WTC11 (cell line): ENCODE data around the gene KRT37. TPM values are rescaled to one million over a fixed set of nuclear protein-coding genes. Genes with fewer than 3 reads are reported as not detected.

Experiments used
- ATAC-seq: fragments of 200-7000 bp; cut with Tn5 transposase; 2 replicates; pipeline ENCODE4 v1.10.0; 2021; ENCODE audit warnings: mild to moderate bottlenecking, moderate library complexity
- CTCF ChIA-PET: fragments of 300-600 bp; sonication (Branson Sonifier 250); formaldehyde crosslinking; loops from one replicate; lab custom pipeline; 2021; ENCODE audit warnings: antibody characterized with exemption; lab: Charles Lee
- POLR2A ChIA-PET: fragments of 350-600 bp; sonication (Branson Sonifier 250); formaldehyde crosslinking; loops from one replicate; lab custom pipeline; 2021; ENCODE audit warnings: antibody characterized with exemption; lab: Charles Lee
- DNase-seq: peaks from one replicate; pipeline ENCODE4 v3.0.0; 2021; ENCODE audit warnings: low spot score
- H3K27ac Mint-ChIP-seq: 2 replicates; pipeline ENCODE4 v1.8.0; 2021; ENCODE audit warnings: mixed read lengths
- H3K27me3 Mint-ChIP-seq: 2 replicates; pipeline ENCODE4 v1.8.0; 2021; ENCODE audit warnings: low read depth, mild to moderate bottlenecking, moderate library complexity, mixed read lengths
- H3K36me3 Mint-ChIP-seq: 2 replicates; pipeline ENCODE4 v1.8.0; 2021; ENCODE audit warnings: mixed read lengths
- H3K4me1 Mint-ChIP-seq: 2 replicates; pipeline ENCODE4 v1.8.0; 2022; ENCODE audit warnings: mixed read lengths
- H3K4me3 Mint-ChIP-seq: 2 replicates; pipeline ENCODE4 v1.8.0; 2021; ENCODE audit warnings: mild to moderate bottlenecking, moderate library complexity, mixed read lengths
- H3K9me3 Mint-ChIP-seq: 2 replicates; pipeline ENCODE4 v1.8.0; 2021; ENCODE audit warnings: mixed read lengths
- CDX4 ChIP-seq: fragments of 250-450 bp; sonication (Bioruptor Pico); IDR thresholded peaks from 2 replicates; pipeline ENCODE4 v1.9.0; 2021; ENCODE audit warnings: moderate library complexity, mild to moderate bottlenecking, inconsistent platforms, borderline replicate concordance
- CREB1 ChIP-seq: sonication (generic); formaldehyde crosslinking; IDR thresholded peaks from 2 replicates; pipeline ENCODE4 v1.8.0; 2023; ENCODE audit warnings: mild to moderate bottlenecking, missing genetic modification reagents
- CREM ChIP-seq: sonication (generic); formaldehyde crosslinking; IDR thresholded peaks from 2 replicates; pipeline ENCODE4 v1.8.1; 2022; ENCODE audit warnings: mild to moderate bottlenecking, missing genetic modification reagents, moderate library complexity
- E2F1 ChIP-seq: sonication (generic); formaldehyde crosslinking; IDR thresholded peaks from 2 replicates; pipeline ENCODE4 v1.8.0; 2022; ENCODE audit warnings: mild to moderate bottlenecking, missing genetic modification reagents
- ERG ChIP-seq: fragments of 250-450 bp; sonication (Bioruptor Pico); IDR thresholded peaks from 2 replicates; pipeline ENCODE4 v1.8.0; 2021; ENCODE audit warnings: mild to moderate bottlenecking
- FOXK1 ChIP-seq: sonication (generic); formaldehyde crosslinking; IDR thresholded peaks from 2 replicates; pipeline ENCODE4 v1.8.0; 2022; ENCODE audit warnings: mild to moderate bottlenecking, moderate library complexity, missing genetic modification reagents
- IRF2 ChIP-seq: sonication (generic); formaldehyde crosslinking; IDR thresholded peaks from 2 replicates; pipeline ENCODE4 v1.8.0; 2022; ENCODE audit warnings: low read depth, missing genetic modification reagents, borderline replicate concordance
- JUN ChIP-seq: sonication (generic); formaldehyde crosslinking; IDR thresholded peaks from 2 replicates; pipeline ENCODE4 v1.8.0; 2023; ENCODE audit warnings: mild to moderate bottlenecking, missing genetic modification reagents
- KAT7 ChIP-seq: sonication (generic); formaldehyde crosslinking; IDR thresholded peaks from 2 replicates; pipeline ENCODE4 v1.8.1; 2023; ENCODE audit warnings: missing genetic modification reagents, mild to moderate bottlenecking, borderline replicate concordance
- NFATC4 ChIP-seq: fragments of 250-450 bp; sonication (Bioruptor Pico); IDR thresholded peaks from 2 replicates; pipeline ENCODE4 v1.9.0; 2021; ENCODE audit warnings: mild to moderate bottlenecking
- NFYB ChIP-seq: sonication (generic); formaldehyde crosslinking; conservative IDR thresholded peaks from 2 replicates; pipeline ENCODE4 v1.8.0; 2022; ENCODE audit warnings: low read depth, missing genetic modification reagents
- OVOL2 ChIP-seq: fragments of 250-450 bp; sonication (Bioruptor Pico); IDR thresholded peaks from 2 replicates; pipeline ENCODE4 v1.9.0; 2021; ENCODE audit warnings: mild to moderate bottlenecking, borderline replicate concordance
- PRDM15 ChIP-seq: sonication (generic); formaldehyde crosslinking; IDR thresholded peaks from 2 replicates; pipeline ENCODE4 v1.8.0; 2022; ENCODE audit warnings: missing genetic modification reagents
- PREB ChIP-seq: sonication (generic); formaldehyde crosslinking; IDR thresholded peaks from 2 replicates; pipeline ENCODE4 v1.8.1; 2022; ENCODE audit warnings: mild to moderate bottlenecking, missing genetic modification reagents, moderate library complexity, borderline replicate concordance
- SP1 ChIP-seq: sonication (generic); formaldehyde crosslinking; conservative IDR thresholded peaks from 2 replicates; pipeline ENCODE4 v1.8.1; 2022; ENCODE audit warnings: missing genetic modification reagents
- TP53 ChIP-seq: sonication (generic); formaldehyde crosslinking; IDR thresholded peaks from 2 replicates; pipeline ENCODE4 v1.8.1; 2023; ENCODE audit warnings: mild to moderate bottlenecking, missing genetic modification reagents
- ZBTB21 ChIP-seq: sonication (generic); formaldehyde crosslinking; IDR thresholded peaks from 2 replicates; pipeline ENCODE4 v1.8.1; 2023; ENCODE audit warnings: mild to moderate bottlenecking, missing genetic modification reagents, borderline replicate concordance
- ZNF121 ChIP-seq: sonication (generic); formaldehyde crosslinking; IDR thresholded peaks from 2 replicates; pipeline ENCODE4 v1.8.0; 2023; ENCODE audit warnings: missing genetic modification reagents
- ZNF219 ChIP-seq: sonication (generic); formaldehyde crosslinking; IDR thresholded peaks from 2 replicates; pipeline ENCODE4 v1.8.0; 2023; ENCODE audit warnings: missing genetic modification reagents, mild to moderate bottlenecking, borderline replicate concordance
- ZNF263 ChIP-seq: sonication (generic); formaldehyde crosslinking; IDR thresholded peaks from 2 replicates; pipeline ENCODE4 v1.8.1; 2022; ENCODE audit warnings: low read depth, mild to moderate bottlenecking, moderate library complexity, missing genetic modification reagents
- ZSCAN18 ChIP-seq: fragments of 250-450 bp; sonication (Bioruptor Pico); IDR thresholded peaks from 2 replicates; pipeline ENCODE4 v2.1.2; 2022; ENCODE audit warnings: mild to moderate bottlenecking, moderate library complexity
- total RNA-seq: library from RNA; stranded (reverse); gene quantifications from 3 replicates; pipeline ENCODE4 v1.2.3, GENCODE V29; 2021
- TF ChIP-seq, protein P1 (sequence below): sonication (generic); formaldehyde crosslinking; IDR thresholded peaks from 2 replicates; pipeline ENCODE4 v1.8.1; 2023; ENCODE audit warnings: mild to moderate bottlenecking, missing genetic modification reagents
- TF ChIP-seq, protein P2 (sequence below): sonication (generic); formaldehyde crosslinking; conservative IDR thresholded peaks from 2 replicates; pipeline ENCODE4 v1.8.1; 2022; ENCODE audit warnings: mild to moderate bottlenecking, missing genetic modification reagents
- TF ChIP-seq, protein P3 (sequence below): sonication (generic); formaldehyde crosslinking; IDR thresholded peaks from 2 replicates; pipeline ENCODE4 v1.8.1; 2022; ENCODE audit warnings: missing genetic modification reagents, borderline replicate concordance

KRT37 gene
- total RNA-seq, 1 experiment from 2014 or later = not detected

- TF ChIP-seq PRDM15 (CRISPR knock-in tag) (no peak), E2F1 (CRISPR knock-in tag) (no peak), ZNF219 (CRISPR knock-in tag) (no peak), PREB (CRISPR knock-in tag) (no peak), KAT7 (CRISPR knock-in tag) (no peak), ZNF263 (CRISPR knock-in tag) (no peak), OVOL2 (CRISPR knock-in tag) (no peak), CDX4 (CRISPR knock-in tag) (no peak), FOXK1 (CRISPR knock-in tag) (no peak), SP1 (CRISPR knock-in tag) (no peak), IRF2 (CRISPR knock-in tag) (no peak), ZSCAN18 (CRISPR knock-in tag) (no peak), NFATC4 (CRISPR knock-in tag) (no peak)
- TF ChIP-seq, protein P1, sequence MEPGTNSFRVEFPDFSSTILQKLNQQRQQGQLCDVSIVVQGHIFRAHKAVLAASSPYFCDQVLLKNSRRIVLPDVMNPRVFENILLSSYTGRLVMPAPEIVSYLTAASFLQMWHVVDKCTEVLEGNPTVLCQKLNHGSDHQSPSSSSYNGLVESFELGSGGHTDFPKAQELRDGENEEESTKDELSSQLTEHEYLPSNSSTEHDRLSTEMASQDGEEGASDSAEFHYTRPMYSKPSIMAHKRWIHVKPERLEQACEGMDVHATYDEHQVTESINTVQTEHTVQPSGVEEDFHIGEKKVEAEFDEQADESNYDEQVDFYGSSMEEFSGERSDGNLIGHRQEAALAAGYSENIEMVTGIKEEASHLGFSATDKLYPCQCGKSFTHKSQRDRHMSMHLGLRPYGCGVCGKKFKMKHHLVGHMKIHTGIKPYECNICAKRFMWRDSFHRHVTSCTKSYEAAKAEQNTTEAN = no peak
- TF ChIP-seq, all 79 proteins: peak for 0
Measured at GRCh38 chr17:41407226-41407625, 17.2 kb downstream of the KRT37 start (continued).

DNA sequence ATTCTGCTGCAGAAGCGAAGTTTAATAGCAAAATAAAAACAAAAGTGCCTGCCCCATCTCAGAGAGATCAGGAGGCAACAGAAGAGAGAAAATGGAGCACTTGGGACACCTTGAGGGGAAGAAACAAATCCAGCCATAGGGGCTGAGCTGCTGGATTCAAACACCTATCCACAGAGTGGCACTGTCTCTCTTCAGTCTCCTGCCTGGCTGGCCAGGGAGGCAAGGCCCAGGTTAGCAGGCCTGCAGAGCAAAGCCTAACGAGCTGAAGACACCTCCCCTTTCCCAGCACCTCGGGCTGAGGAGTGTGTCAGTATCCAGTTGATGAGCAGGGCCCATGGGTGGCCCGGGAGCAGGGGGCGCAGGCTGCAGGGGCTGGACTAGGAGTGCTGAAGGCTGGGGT, 18.2 kb downstream of the KRT37 start:
- no peaks in the 10 kb centered on the region for H3K9me3 Mint-ChIP-seq
- H3K4me1 Mint-ChIP-seq = no peaks in the 10 kb centered on the region
- CTCF ChIA-PET = interaction anchor here (0.7 to 4.8 kb wide), 8 partner anchors 11 to 259 kb away, joined by 3 to 34 read pairs (median 6); no protein-coding TSS in a partner anchor
- no peak overlapping the region for H3K27ac Mint-ChIP-seq
- H3K4me3 Mint-ChIP-seq = no peak overlapping the region
- peak; percentile 50 for ATAC-seq
- no peaks in the 10 kb centered on the region; the same call in none of the 2 replicates for H3K27me3 Mint-ChIP-seq
- POLR2A ChIA-PET = no interaction called here
- DNase-seq = no peak
- H3K36me3 Mint-ChIP-seq = no peaks in the 10 kb centered on the region
- TF ChIP-seq CREB1 (CRISPR knock-in tag) (no peak), TP53 (no peak), ERG (no peak), JUN (CRISPR knock-in tag) (no peak), ZNF121 (CRISPR knock-in tag) (no peak), ZBTB21 (CRISPR knock-in tag) (no peak), CREM (CRISPR knock-in tag) (no peak), NFYB (CRISPR knock-in tag) (no peak)
- TF ChIP-seq, protein P2, sequence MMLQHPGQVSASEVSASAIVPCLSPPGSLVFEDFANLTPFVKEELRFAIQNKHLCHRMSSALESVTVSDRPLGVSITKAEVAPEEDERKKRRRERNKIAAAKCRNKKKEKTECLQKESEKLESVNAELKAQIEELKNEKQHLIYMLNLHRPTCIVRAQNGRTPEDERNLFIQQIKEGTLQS (CRISPR knock-in tag) = no peak
- TF ChIP-seq, protein P3, sequence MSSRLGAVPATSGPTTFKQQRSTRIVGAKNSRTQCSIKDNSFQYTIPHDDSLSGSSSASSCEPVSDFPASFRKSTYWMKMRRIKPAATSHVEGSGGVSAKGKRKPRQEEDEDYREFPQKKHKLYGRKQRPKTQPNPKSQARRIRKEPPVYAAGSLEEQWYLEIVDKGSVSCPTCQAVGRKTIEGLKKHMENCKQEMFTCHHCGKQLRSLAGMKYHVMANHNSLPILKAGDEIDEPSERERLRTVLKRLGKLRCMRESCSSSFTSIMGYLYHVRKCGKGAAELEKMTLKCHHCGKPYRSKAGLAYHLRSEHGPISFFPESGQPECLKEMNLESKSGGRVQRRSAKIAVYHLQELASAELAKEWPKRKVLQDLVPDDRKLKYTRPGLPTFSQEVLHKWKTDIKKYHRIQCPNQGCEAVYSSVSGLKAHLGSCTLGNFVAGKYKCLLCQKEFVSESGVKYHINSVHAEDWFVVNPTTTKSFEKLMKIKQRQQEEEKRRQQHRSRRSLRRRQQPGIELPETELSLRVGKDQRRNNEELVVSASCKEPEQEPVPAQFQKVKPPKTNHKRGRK (CRISPR knock-in tag) = no peak
